K562 (cell line): ENCODE results near the gene TRAF3IP1. TPM values are rescaled to one million over a fixed set of nuclear protein-coding genes. Genes with fewer than 3 reads are reported as not detected.

Experiments used
- ARID4B ChIP-seq: sonication (generic); formaldehyde crosslinking; IDR thresholded peaks from 2 replicates; pipeline ENCODE4 v1.8.0; 2022; ENCODE audit warnings: mild to moderate bottlenecking, missing genetic modification reagents
- CTCFL ChIP-seq: IDR thresholded peaks from 2 replicates; pipeline ENCODE4 v1.6.1; 2011; ENCODE audit warnings: borderline replicate concordance, low read depth, mild to moderate bottlenecking, moderate library complexity, low read length; ENCODE audit not compliant: insufficient read depth, poor library complexity, severe bottlenecking
- ELF1 ChIP-seq: fragments of 200-800 bp; sonication (Bioruptor generic); IDR thresholded peaks from 2 replicates; pipeline ENCODE4 v1.6.1; 2016; ENCODE audit warnings: missing genetic modification characterization, missing compliant biosample characterization
- HDAC1 ChIP-seq, 2 experiments: fragments of 450-650 bp; IDR thresholded peaks; 2 replicates each; pipeline ENCODE4 v1.6.1; 2016 to 2017; ENCODE audit warnings: inconsistent platforms in 1 of 2, mild to moderate bottlenecking in 1 of 2, moderate library complexity in 1 of 2
- NFIX ChIP-seq: fragments of 250-450 bp; sonication (Bioruptor Pico); IDR thresholded peaks from 2 replicates; pipeline ENCODE4 v1.4.0; 2020; ENCODE audit warnings: low read depth, mild to moderate bottlenecking, moderate library complexity
- NR2C2 ChIP-seq, 2 experiments: fragments of 200-800 bp in 1 of 2; sonication (Bioruptor generic) in 1 of 2; sonication (generic) in 1 of 2; formaldehyde crosslinking in 1 of 2; IDR thresholded peaks; 2 replicates each; pipeline versions ENCODE4 v1.6.1 to v1.8.0; 2016 to 2022; ENCODE audit warnings: mild to moderate bottlenecking in 1 of 2, missing compliant biosample characterization in 1 of 2, missing genetic modification characterization in 1 of 2, missing genetic modification reagents in 1 of 2
- SMARCA4 ChIP-seq: fragments of 450-650 bp; IDR thresholded peaks from 2 replicates; pipeline ENCODE4 v1.6.1; 2016
- TCF7L2 ChIP-seq: fragments of 150-350 bp; IDR thresholded peaks from 2 replicates; pipeline ENCODE4 v1.6.1; 2016; ENCODE audit warnings: low read depth, mild to moderate bottlenecking, low read length, moderate library complexity
- ZNF121 ChIP-seq: sonication (generic); formaldehyde crosslinking; conservative IDR thresholded peaks from 2 replicates; pipeline ENCODE4 v1.8.0; 2022; ENCODE audit warnings: missing genetic modification reagents
- ZNF212 ChIP-seq: fragments of 450-650 bp; formaldehyde crosslinking; IDR thresholded peaks from 2 replicates; pipeline ENCODE4 v1.4.0; 2020; ENCODE audit warnings: mild to moderate bottlenecking
- ZNF311 ChIP-seq: fragments of 250-450 bp; sonication (Bioruptor Pico); IDR thresholded peaks from 2 replicates; pipeline ENCODE4 v1.4.0; 2020; ENCODE audit warnings: mild to moderate bottlenecking, moderate library complexity
- ZNF696 ChIP-seq: fragments of 250-450 bp; sonication (Bioruptor Pico); conservative IDR thresholded peaks from 2 replicates; pipeline ENCODE4 v1.4.0; 2020; ENCODE audit warnings: mild to moderate bottlenecking, moderate library complexity
- ZNF764 ChIP-seq: fragments of 250-450 bp; sonication (Bioruptor Pico); IDR thresholded peaks from 2 replicates; pipeline ENCODE4 v1.4.0; 2020; ENCODE audit warnings: low read depth, mild to moderate bottlenecking, moderate library complexity
- polyA plus RNA-seq, 8 experiments: library from polyadenylated mRNA; depleted of rRNA in 4 of 8; stranded (reverse) in 5 of 8; unstranded in 3 of 8; fragments of >200 nt; fragmentation: Nextera tagmentation in 2 of 8; fragmentation: Illumina TruSeq in 1 of 8; extraction: Ambion mirVana in 2 of 8; extraction: Trizol in 1 of 8; gene quantifications; 2 replicates each; pipeline versions ENCODE4 v1.2.1 to v1.2.3, GENCODE V29; 2011 to 2014; ENCODE audit warnings: inconsistent platforms in 1 of 8, missing spikeins in 1 of 8
- total RNA-seq, 7 experiments: library from RNA; depleted of rRNA in 6 of 7; stranded (reverse); fragments of >200 nt in 6 of 7; fragmentation: Illumina TruSeq in 2 of 7; extraction: Trizol in 2 of 7; gene quantifications; 2 replicates each; pipeline versions ENCODE4 v1.2.1 to v1.2.3, GENCODE V29; 2011 to 2021; ENCODE audit warnings: low replicate concordance in 1 of 7
- TF ChIP-seq, protein P1 (sequence below): fragments of 250-450 bp; sonication (Bioruptor Pico); IDR thresholded peaks from 2 replicates; pipeline ENCODE4 v1.4.0; 2020; ENCODE audit warnings: mild to moderate bottlenecking, moderate library complexity, borderline replicate concordance

TRAF3IP1 gene
- total and polyA plus RNA-seq, 9 of the 15 experiments (the other 6 are each of a cell fraction or from before 2014, with no cell fraction given): 1.3 to 7.4 (median 3.4) TPM

DNA sequence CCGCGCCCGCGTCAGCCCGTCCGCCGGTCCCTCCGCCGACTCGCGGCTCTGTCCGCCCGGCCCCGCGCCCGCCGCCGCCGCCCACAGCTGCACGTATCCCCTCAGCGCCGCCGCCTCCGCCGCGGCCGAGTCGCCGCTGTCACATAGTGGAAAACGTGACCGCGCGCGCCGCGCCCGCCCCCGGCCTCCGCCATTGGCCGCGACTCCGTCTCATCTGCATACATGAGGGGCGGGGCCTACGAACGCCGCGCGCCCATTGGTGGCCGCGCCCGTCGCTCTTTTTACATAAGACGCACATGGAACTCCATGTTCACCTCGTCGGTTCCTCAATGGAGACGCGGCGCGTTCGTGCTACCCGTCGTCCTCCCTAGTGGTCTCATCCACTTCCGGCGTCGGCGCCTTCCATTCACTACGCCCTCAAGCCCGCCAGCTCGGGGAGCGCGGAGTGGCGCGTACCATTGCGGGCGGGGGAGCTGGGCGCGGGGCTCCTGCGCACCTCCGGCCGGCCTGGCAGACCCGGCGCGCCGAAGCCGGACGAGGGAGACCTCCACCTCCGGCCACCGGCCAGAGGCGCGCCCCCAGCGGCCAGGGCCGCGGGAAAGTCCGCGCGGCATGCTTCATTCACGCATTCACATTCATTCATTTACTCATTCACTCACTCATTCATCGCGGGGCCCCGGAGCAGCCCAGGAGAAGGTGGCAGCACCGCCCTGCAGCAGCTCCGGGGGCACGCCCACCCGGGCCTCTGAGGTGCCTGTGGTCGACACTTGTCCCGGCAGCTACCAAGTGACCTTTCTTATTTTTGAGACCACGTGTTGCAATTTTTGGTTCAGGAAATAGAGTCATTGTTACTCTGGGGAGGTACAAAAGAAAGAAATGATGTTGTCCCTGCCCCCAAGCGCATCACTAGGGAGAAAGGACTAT is 31.4 kb upstream of the TRAF3IP1 start (continued):
- TF ChIP-seq, protein P1, sequence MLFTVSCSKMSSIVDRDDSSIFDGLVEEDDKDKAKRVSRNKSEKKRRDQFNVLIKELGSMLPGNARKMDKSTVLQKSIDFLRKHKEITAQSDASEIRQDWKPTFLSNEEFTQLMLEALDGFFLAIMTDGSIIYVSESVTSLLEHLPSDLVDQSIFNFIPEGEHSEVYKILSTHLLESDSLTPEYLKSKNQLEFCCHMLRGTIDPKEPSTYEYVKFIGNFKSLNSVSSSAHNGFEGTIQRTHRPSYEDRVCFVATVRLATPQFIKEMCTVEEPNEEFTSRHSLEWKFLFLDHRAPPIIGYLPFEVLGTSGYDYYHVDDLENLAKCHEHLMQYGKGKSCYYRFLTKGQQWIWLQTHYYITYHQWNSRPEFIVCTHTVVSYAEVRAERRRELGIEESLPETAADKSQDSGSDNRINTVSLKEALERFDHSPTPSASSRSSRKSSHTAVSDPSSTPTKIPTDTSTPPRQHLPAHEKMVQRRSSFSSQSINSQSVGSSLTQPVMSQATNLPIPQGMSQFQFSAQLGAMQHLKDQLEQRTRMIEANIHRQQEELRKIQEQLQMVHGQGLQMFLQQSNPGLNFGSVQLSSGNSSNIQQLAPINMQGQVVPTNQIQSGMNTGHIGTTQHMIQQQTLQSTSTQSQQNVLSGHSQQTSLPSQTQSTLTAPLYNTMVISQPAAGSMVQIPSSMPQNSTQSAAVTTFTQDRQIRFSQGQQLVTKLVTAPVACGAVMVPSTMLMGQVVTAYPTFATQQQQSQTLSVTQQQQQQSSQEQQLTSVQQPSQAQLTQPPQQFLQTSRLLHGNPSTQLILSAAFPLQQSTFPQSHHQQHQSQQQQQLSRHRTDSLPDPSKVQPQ: peak; percentile 100
- TF ChIP-seq ZNF121 (CRISPR knock-in tag): no peak
- peak; percentile 48 for TF ChIP-seq ELF1 (tag)
- TF ChIP-seq ARID4B (CRISPR knock-in tag): peak; percentile 27; the same call in 1 of the 2 replicates
- no peak for TF ChIP-seq SMARCA4
- TF ChIP-seq ZNF764 (CRISPR knock-in tag): no peak
- no peak for TF ChIP-seq CTCFL
- no peak for TF ChIP-seq NR2C2 (CRISPR knock-in tag; IDR thresholded peaks at IDR 0.05)
- no peak for TF ChIP-seq NR2C2 (tag; IDR thresholded peaks at IDR 0.05)
- TF ChIP-seq ZNF311: no peak
- no peak for TF ChIP-seq NFIX (CRISPR knock-in tag)
- peak; percentile 70 for TF ChIP-seq TCF7L2
- peak in 1 of 2 experiments; percentile 80; a peak in 2 of 4 replicates for TF ChIP-seq HDAC1 (IDR thresholded peaks at IDR 0.05)
- no peak for TF ChIP-seq ZNF212 (CRISPR knock-in tag)
- TF ChIP-seq ZNF696 (CRISPR knock-in tag): no peak
